Osteocyte (in vitro differentiated cells): ENCODE data around the gene NEK7. TPM values are rescaled to one million over a fixed set of nuclear protein-coding genes. Genes with fewer than 3 reads are reported as not detected.
"Not testable (repeated sequence)": the region's sequence is repeated elsewhere in the genome, so short reads cannot be mapped to it uniquely, and the experiment has no call there.

Experiments used
- DNase-seq: peaks from one replicate; pipeline ENCODE4 v3.0.0; 2021; ENCODE audit warnings: mixed read lengths; ENCODE audit not compliant: unreplicated experiment; ENCODE audit errors: extremely low spot score
- H3K27ac Mint-ChIP-seq: one replicate; pipeline ENCODE4 v1.8.0; 2021; ENCODE audit warnings: mild to moderate bottlenecking, mixed read lengths; ENCODE audit not compliant: unreplicated experiment
- H3K27me3 Mint-ChIP-seq: one replicate; pipeline ENCODE4 v1.8.0; 2021; ENCODE audit warnings: mixed read lengths; ENCODE audit not compliant: unreplicated experiment
- H3K36me3 Mint-ChIP-seq: one replicate; pipeline ENCODE4 v1.8.0; 2021; ENCODE audit warnings: mixed read lengths; ENCODE audit not compliant: unreplicated experiment
- H3K4me1 Mint-ChIP-seq: one replicate; pipeline ENCODE4 v1.8.0; 2021; ENCODE audit warnings: mixed read lengths; ENCODE audit not compliant: unreplicated experiment
- H3K4me3 Mint-ChIP-seq: one replicate; pipeline ENCODE4 v1.8.0; 2021; ENCODE audit warnings: mild to moderate bottlenecking, moderate library complexity, mixed read lengths; ENCODE audit not compliant: unreplicated experiment
- H3K9me3 Mint-ChIP-seq: one replicate; pipeline ENCODE4 v1.8.0; 2021; ENCODE audit warnings: mixed read lengths; ENCODE audit not compliant: unreplicated experiment
- CTCF ChIP-seq: fragments of 200-600 bp; sonication (generic); IDR thresholded peaks from 2 replicates; pipeline ENCODE4 v1.5.0; 2021; ENCODE audit warnings: antibody characterized with exemption, mild to moderate bottlenecking, moderate library complexity
- total RNA-seq: library from RNA; stranded (reverse); gene quantifications from 2 replicates; pipeline ENCODE4 v1.2.1, GENCODE V29; 2021

NEK7 gene
- total RNA-seq, 1 donor from 2014 or later, result 61.6 TPM

GRCh38 chr1:198220428-198220827, 63.6 kb downstream of the NEK7 start:
- Mint-ChIP-seq H3K27me3 (no peaks in the 10 kb centered on the region), H3K36me3 (peaks cover 24% of the 10 kb centered on the region), H3K9me3 (peaks cover 29% of the 10 kb centered on the region), H3K27ac (peak overlapping the region; percentile 74), H3K4me1 (peaks cover 13% of the 10 kb centered on the region), H3K4me3 (peak overlapping the region; percentile 2)
- no peak for DNase-seq
- TF ChIP-seq CTCF, result no peak

- H3K4me3 Mint-ChIP-seq, H3K9me3 Mint-ChIP-seq, H3K27ac Mint-ChIP-seq, H3K36me3 Mint-ChIP-seq, DNase-seq, H3K27me3 Mint-ChIP-seq: not testable (repeated sequence)
- peaks cover 16% of the 10 kb centered on the region for H3K4me1 Mint-ChIP-seq
These were observed 70.2 kb downstream of the NEK7 start for GRCh38 chr1:198227010-198227409.

GRCh38 chr1:198227454-198227853, 70.7 kb downstream of the NEK7 start:
- H3K4me1 Mint-ChIP-seq, result peaks cover 20% of the 10 kb centered on the region
- H3K9me3 Mint-ChIP-seq, H3K4me3 Mint-ChIP-seq, DNase-seq, H3K27me3 Mint-ChIP-seq, H3K36me3 Mint-ChIP-seq, H3K27ac Mint-ChIP-seq: not testable (repeated sequence)

- no peak overlapping the region for H3K4me3 Mint-ChIP-seq
- H3K27ac Mint-ChIP-seq, result no peak overlapping the region
- no peak for TF ChIP-seq CTCF
- H3K9me3 Mint-ChIP-seq, result no peaks in the 10 kb centered on the region
- peaks cover 8% of the 10 kb centered on the region for H3K36me3 Mint-ChIP-seq
- H3K4me1 Mint-ChIP-seq, result peaks cover 25% of the 10 kb centered on the region
- no peak for DNase-seq
- H3K27me3 Mint-ChIP-seq, result no peaks in the 10 kb centered on the region
These were observed 72.1 kb downstream of the NEK7 start for GRCh38 chr1:198228925-198229324.

GRCh38 chr1:198231779-198232178, 75.0 kb downstream of the NEK7 start:
- Mint-ChIP-seq H3K9me3 (no peaks in the 10 kb centered on the region), H3K4me3 (no peak overlapping the region), H3K27ac (peak overlapping the region; percentile 24), H3K4me1 (peaks cover 28% of the 10 kb centered on the region), H3K36me3 (peaks cover 3% of the 10 kb centered on the region), H3K27me3 (no peaks in the 10 kb centered on the region)
- TF ChIP-seq CTCF, result no peak
- DNase-seq, result no peak

- H3K27ac Mint-ChIP-seq, result no peak overlapping the region
- H3K4me1 Mint-ChIP-seq, result peaks cover 28% of the 10 kb centered on the region
- no peak overlapping the region for H3K4me3 Mint-ChIP-seq
- TF ChIP-seq CTCF, result no peak
- H3K27me3 Mint-ChIP-seq, result no peaks in the 10 kb centered on the region
- no peaks in the 10 kb centered on the region for H3K9me3 Mint-ChIP-seq
- no peak for DNase-seq
- peaks cover 3% of the 10 kb centered on the region for H3K36me3 Mint-ChIP-seq
These were observed 75.6 kb downstream of the NEK7 start for GRCh38 chr1:198232378-198232777.
